ENCODE data around the gene MNT.
A peak's percentile ranks its signal among the peaks of the same experiment; 100 is the strongest.

GRCh38 chr17:2392252-2393173, 8.3 kb downstream of the MNT start:
- TF ChIP-seq CTCF (IDR thresholded peaks at IDR 0.05) (no peak), POLR2A (IDR thresholded peaks at IDR 0.05) (peak in 1 of 2 donors; percentile 46)

Data from vagina (tissue), 2 donors.